ENCODE data around the gene SLC39A11. TPM values are rescaled to one million over a fixed set of nuclear protein-coding genes. Genes with fewer than 3 reads are reported as not detected.

Gene SLC39A11
- total RNA-seq, 1 donor from 2014 or later, result 16.3 TPM

- TF ChIP-seq, protein P1, sequence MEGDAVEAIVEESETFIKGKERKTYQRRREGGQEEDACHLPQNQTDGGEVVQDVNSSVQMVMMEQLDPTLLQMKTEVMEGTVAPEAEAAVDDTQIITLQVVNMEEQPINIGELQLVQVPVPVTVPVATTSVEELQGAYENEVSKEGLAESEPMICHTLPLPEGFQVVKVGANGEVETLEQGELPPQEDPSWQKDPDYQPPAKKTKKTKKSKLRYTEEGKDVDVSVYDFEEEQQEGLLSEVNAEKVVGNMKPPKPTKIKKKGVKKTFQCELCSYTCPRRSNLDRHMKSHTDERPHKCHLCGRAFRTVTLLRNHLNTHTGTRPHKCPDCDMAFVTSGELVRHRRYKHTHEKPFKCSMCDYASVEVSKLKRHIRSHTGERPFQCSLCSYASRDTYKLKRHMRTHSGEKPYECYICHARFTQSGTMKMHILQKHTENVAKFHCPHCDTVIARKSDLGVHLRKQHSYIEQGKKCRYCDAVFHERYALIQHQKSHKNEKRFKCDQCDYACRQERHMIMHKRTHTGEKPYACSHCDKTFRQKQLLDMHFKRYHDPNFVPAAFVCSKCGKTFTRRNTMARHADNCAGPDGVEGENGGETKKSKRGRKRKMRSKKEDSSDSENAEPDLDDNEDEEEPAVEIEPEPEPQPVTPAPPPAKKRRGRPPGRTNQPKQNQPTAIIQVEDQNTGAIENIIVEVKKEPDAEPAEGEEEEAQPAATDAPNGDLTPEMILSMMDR (IDR thresholded peaks at IDR 0.05; ENCODE audit: partially characterized antibody, unreplicated experiment), result no peak
- H3K36me3 Mint-ChIP-seq (ENCODE audit: unreplicated experiment), result no peaks in the 10 kb centered on the region
- no peak for DNase-seq
- H3K4me3 Mint-ChIP-seq (ENCODE audit: unreplicated experiment), result no peak overlapping the region
- no peak overlapping the region for H3K27ac Mint-ChIP-seq (ENCODE audit: unreplicated experiment)
- H3K4me1 Mint-ChIP-seq (ENCODE audit: low read depth, unreplicated experiment), result no peaks in the 10 kb centered on the region
- H3K27me3 Mint-ChIP-seq (ENCODE audit: unreplicated experiment), result peaks cover 6% of the 10 kb centered on the region
- H3K9me3 Mint-ChIP-seq (ENCODE audit: unreplicated experiment), result no peaks in the 10 kb centered on the region
Observed at GRCh38 chr17:72646176-72646575, 446.3 kb downstream of the SLC39A11 start.

DNA sequence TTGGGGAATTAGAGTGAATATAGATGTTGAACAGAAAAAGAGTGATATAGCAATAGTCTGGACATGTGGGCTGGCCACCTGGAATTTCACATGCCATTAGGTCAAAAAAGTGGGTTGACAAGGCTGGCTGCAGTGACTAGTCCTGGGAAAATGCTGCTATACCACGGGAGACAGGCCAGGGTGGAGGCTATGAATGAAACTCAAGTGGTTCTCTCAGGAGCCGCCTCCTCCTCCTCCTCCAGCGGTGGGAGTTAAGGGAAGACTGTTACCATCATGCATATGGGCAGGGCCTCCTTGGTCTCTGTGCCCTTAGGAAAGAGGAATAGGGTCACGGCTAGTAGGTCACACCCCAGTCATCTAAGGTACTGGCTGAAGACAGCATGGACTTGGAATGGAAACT lies 448.0 kb downstream of the SLC39A11 start:
- Mint-ChIP-seq H3K4me1 (ENCODE audit: low read depth, unreplicated experiment) (no peaks in the 10 kb centered on the region), H3K27me3 (ENCODE audit: unreplicated experiment) (peaks cover 6% of the 10 kb centered on the region), H3K36me3 (ENCODE audit: unreplicated experiment) (no peaks in the 10 kb centered on the region), H3K4me3 (ENCODE audit: unreplicated experiment) (no peak overlapping the region), H3K27ac (ENCODE audit: unreplicated experiment) (no peak overlapping the region), H3K9me3 (ENCODE audit: unreplicated experiment) (no peaks in the 10 kb centered on the region)
- no peak for DNase-seq
- TF ChIP-seq, protein P1 (IDR thresholded peaks at IDR 0.05; ENCODE audit: partially characterized antibody, unreplicated experiment), result no peak

DNA sequence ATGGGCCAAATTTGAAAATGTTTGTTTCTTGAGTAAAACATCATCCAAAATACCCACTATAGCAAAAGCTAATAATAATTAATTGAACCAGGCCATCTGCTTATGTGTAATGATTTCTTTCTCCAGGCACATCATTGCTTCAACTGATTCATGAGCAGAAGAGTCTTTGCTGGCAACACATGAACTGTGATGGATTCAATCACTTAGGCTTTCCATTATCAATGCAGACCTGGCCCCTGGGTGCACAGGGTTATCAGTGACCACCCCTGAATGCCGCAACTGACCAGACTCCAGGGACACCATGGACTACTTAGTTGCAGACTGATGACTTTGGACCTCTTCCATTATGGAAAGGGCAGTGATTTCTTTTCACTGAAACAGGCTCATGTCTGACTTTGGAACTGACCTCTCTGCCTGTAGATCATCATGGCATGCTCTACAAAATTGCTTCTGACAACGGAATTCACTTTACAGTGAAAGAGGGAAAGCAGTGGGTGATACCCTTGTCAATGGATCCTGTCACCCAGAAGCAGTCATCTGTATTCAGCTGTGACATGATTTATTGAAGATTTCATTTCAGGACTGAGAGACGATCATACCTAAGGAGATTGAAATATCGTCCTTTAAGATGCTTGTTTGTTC lies 448.8 kb downstream of the SLC39A11 start:
- Mint-ChIP-seq H3K27me3 (ENCODE audit: unreplicated experiment) (peaks cover 6% of the 10 kb centered on the region), H3K4me3 (ENCODE audit: unreplicated experiment) (no peak overlapping the region), H3K27ac (ENCODE audit: unreplicated experiment) (no peak overlapping the region), H3K4me1 (ENCODE audit: low read depth, unreplicated experiment) (no peaks in the 10 kb centered on the region), H3K36me3 (ENCODE audit: unreplicated experiment) (no peaks in the 10 kb centered on the region), H3K9me3 (ENCODE audit: unreplicated experiment) (no peaks in the 10 kb centered on the region)
- TF ChIP-seq, protein P1 (IDR thresholded peaks at IDR 0.05; ENCODE audit: partially characterized antibody, unreplicated experiment), result no peak
- no peak for DNase-seq

- Mint-ChIP-seq H3K4me3 (ENCODE audit: unreplicated experiment) (no peak overlapping the region), H3K27me3 (ENCODE audit: unreplicated experiment) (peaks cover 3% of the 10 kb centered on the region), H3K4me1 (ENCODE audit: low read depth, unreplicated experiment) (no peaks in the 10 kb centered on the region), H3K9me3 (ENCODE audit: unreplicated experiment) (no peaks in the 10 kb centered on the region), H3K27ac (ENCODE audit: unreplicated experiment) (no peak overlapping the region), H3K36me3 (ENCODE audit: unreplicated experiment) (peaks cover 4% of the 10 kb centered on the region)
- TF ChIP-seq, protein P1 (IDR thresholded peaks at IDR 0.05; ENCODE audit: partially characterized antibody, unreplicated experiment), result no peak
- no peak for DNase-seq
Observed at GRCh38 chr17:72642720-72643119, 449.8 kb downstream of the SLC39A11 start.

GRCh38 chr17:72640415-72641165 lies 451.9 kb downstream of the SLC39A11 start:
- H3K9me3 Mint-ChIP-seq (ENCODE audit: unreplicated experiment), result no peaks in the 10 kb centered on the region
- H3K4me3 Mint-ChIP-seq (ENCODE audit: unreplicated experiment), result no peak overlapping the region
- no peaks in the 10 kb centered on the region for H3K4me1 Mint-ChIP-seq (ENCODE audit: low read depth, unreplicated experiment)
- no peak overlapping the region for H3K27ac Mint-ChIP-seq (ENCODE audit: unreplicated experiment)
- DNase-seq, result no peak
- H3K27me3 Mint-ChIP-seq (ENCODE audit: unreplicated experiment), result peaks cover 3% of the 10 kb centered on the region
- TF ChIP-seq, protein P1 (IDR thresholded peaks at IDR 0.05; ENCODE audit: partially characterized antibody, unreplicated experiment), result no peak
- peaks cover 4% of the 10 kb centered on the region for H3K36me3 Mint-ChIP-seq (ENCODE audit: unreplicated experiment)
